Panc1 (cell line): ENCODE results near the gene MRPL20.

ENCODE experiments used
- CTCF ChIP-seq: fragments of 450-650 bp; IDR thresholded peaks from 2 replicates; pipeline ENCODE4 v1.5.1; 2017; ENCODE audit warnings: mild to moderate bottlenecking
- TCF7L2 ChIP-seq: IDR thresholded peaks from 2 replicates; pipeline ENCODE4 v1.6.1; 2011; ENCODE audit warnings: mild to moderate bottlenecking, low read depth, low read length, inconsistent platforms

- TF ChIP-seq CTCF (no peak), TCF7L2 (no peak)
Observed at GRCh38 chr1:1421147-1421906, 14.2 kb upstream of the MRPL20 start, which contains the start of gene ANKRD65.
